GM12891 (cell line): Measurements from ENCODE around the gene CDH18.
A peak's percentile ranks its signal among the peaks of the same experiment; 100 is the strongest.

Source experiments
- DNase-seq: peaks from one replicate; pipeline ENCODE4 v3.0.0; 2011; ENCODE audit warnings: low spot score; ENCODE audit not compliant: insufficient read length
- FAIRE-seq: peaks from 2 replicates; lab custom pipeline; 2011; peaks lifted over from hg19 to GRCh38; lab: Jason Lieb, UNC
- PAX5 ChIP-seq: IDR thresholded peaks from 2 replicates; pipeline ENCODE4 v1.6.1; 2011; ENCODE audit warnings: low read length, moderate library complexity, mild to moderate bottlenecking; ENCODE audit not compliant: insufficient read depth, severe bottlenecking
- POLR2A ChIP-seq: IDR thresholded peaks from 2 replicates; pipeline ENCODE4 v1.6.1; 2011; ENCODE audit warnings: low read depth, low read length, control low read depth
- POLR2AphosphoS5 ChIP-seq: IDR thresholded peaks from 2 replicates; pipeline ENCODE4 v1.6.1; 2011; ENCODE audit warnings: low read depth, low read length, control low read depth
- POU2F2 ChIP-seq: IDR thresholded peaks from 2 replicates; pipeline ENCODE4 v1.6.1; 2011; ENCODE audit warnings: low read depth, mild to moderate bottlenecking, control low read depth, low read length, moderate library complexity
- SPI1 ChIP-seq: IDR thresholded peaks from 2 replicates; pipeline ENCODE4 v1.6.1; 2011; ENCODE audit warnings: low read depth, low read length, control low read depth
- TAF1 ChIP-seq: IDR thresholded peaks from 2 replicates; pipeline ENCODE4 v1.6.1; 2011; ENCODE audit warnings: low read depth, low read length, control low read depth

Gene CDH18

GRCh38 chr5:19728571-19728970 is 259.4 kb downstream of the CDH18 start:
- TF ChIP-seq POU2F2: no peak
- no peak for TF ChIP-seq SPI1
- TF ChIP-seq POLR2AphosphoS5: no peak
- no peak for TF ChIP-seq POLR2A
- no peak for TF ChIP-seq PAX5
- TF ChIP-seq TAF1: no peak
- FAIRE-seq (no peak), DNase-seq (no peak)

- DNase-seq (no peak), FAIRE-seq (no peak)
- TF ChIP-seq TAF1 (no peak), POLR2A (no peak), SPI1 (no peak), PAX5 (no peak), POLR2AphosphoS5 (no peak)
Measured at GRCh38 chr5:19719109-19719508, 268.9 kb downstream of the CDH18 start.

- no peak for DNase-seq
- TF ChIP-seq POLR2AphosphoS5 (no peak), POU2F2 (no peak)
- peak; percentile 26 for FAIRE-seq
Measured at GRCh38 chr5:19713740-19714139, 274.3 kb downstream of the CDH18 start.

GRCh38 chr5:19709403-19709802 is 278.6 kb downstream of the CDH18 start:
- FAIRE-seq (no peak), DNase-seq (no peak)
- no peak for TF ChIP-seq POLR2A
- TF ChIP-seq SPI1: no peak
- no peak for TF ChIP-seq PAX5
- TF ChIP-seq POU2F2: no peak

GRCh38 chr5:19706776-19707175 is 281.2 kb downstream of the CDH18 start:
- FAIRE-seq (no peak), DNase-seq (no peak)
- TF ChIP-seq POLR2A (no peak), TAF1 (no peak), PAX5 (no peak), POU2F2 (no peak), SPI1 (no peak), POLR2AphosphoS5 (no peak)

GRCh38 chr5:19701731-19702130 is 286.3 kb downstream of the CDH18 start:
- no peak for TF ChIP-seq POLR2A
- TF ChIP-seq PAX5: no peak
- FAIRE-seq (no peak), DNase-seq (no peak)

GRCh38 chr5:19694949-19695611 is 292.9 kb downstream of the CDH18 start:
- FAIRE-seq (no peak), DNase-seq (no peak)
- TF ChIP-seq PAX5 (no peak), POU2F2 (no peak), POLR2A (no peak), SPI1 (no peak), POLR2AphosphoS5 (no peak), TAF1 (no peak)

- DNase-seq (no peak), FAIRE-seq (no peak)
- no peak for TF ChIP-seq PAX5
- no peak for TF ChIP-seq TAF1
- no peak for TF ChIP-seq POLR2A
- TF ChIP-seq POLR2AphosphoS5: no peak
- no peak for TF ChIP-seq SPI1
- TF ChIP-seq POU2F2: no peak
Measured at GRCh38 chr5:19690978-19691377, 297.0 kb downstream of the CDH18 start.

- DNase-seq: no peak
- no peak for FAIRE-seq
- TF ChIP-seq POLR2AphosphoS5 (no peak), POU2F2 (no peak), TAF1 (no peak), PAX5 (no peak), SPI1 (no peak), POLR2A (no peak)
Measured at GRCh38 chr5:19685473-19685872, 302.5 kb downstream of the CDH18 start.

- TF ChIP-seq POLR2A (no peak), TAF1 (no peak), PAX5 (no peak), SPI1 (no peak), POLR2AphosphoS5 (no peak), POU2F2 (no peak)
- DNase-seq (no peak), FAIRE-seq (no peak)
Measured at GRCh38 chr5:19676895-19677294, 311.1 kb downstream of the CDH18 start.
